GM12892 (cell line): ENCODE results near the gene GPR39.

Source experiments
- POLR2A ChIP-seq: IDR thresholded peaks from 2 replicates; pipeline ENCODE4 v1.6.1; 2011; ENCODE audit warnings: low read depth, low read length, control low read depth
- POLR2AphosphoS5 ChIP-seq: IDR thresholded peaks from 2 replicates; pipeline ENCODE4 v1.6.1; 2011; ENCODE audit warnings: low read depth, low read length, control low read depth
- TAF1 ChIP-seq: IDR thresholded peaks from 2 replicates; pipeline ENCODE4 v1.6.1; 2011; ENCODE audit warnings: low read depth, mild to moderate bottlenecking, control low read depth, low read length, borderline replicate concordance

- TF ChIP-seq POLR2AphosphoS5: no peak
- no peak for TF ChIP-seq POLR2A
- no peak for TF ChIP-seq TAF1
Measured at GRCh38 chr2:132670496-132671150, 254.0 kb downstream of the GPR39 start.
